Psoas muscle (tissue), 8 donors: ENCODE results near the gene RAP1A. TPM values are rescaled to one million over a fixed set of nuclear protein-coding genes. Genes with fewer than 3 reads are reported as not detected.

Experiments
- ATAC-seq, 4 donors: fragments of 200-7000 bp; cut with Tn5 transposase; one replicate each; pipeline ENCODE4 v1.9.1; 2020; ENCODE audit warnings: moderate library complexity in 3 of 4, mild to moderate bottlenecking in 2 of 4
- DNase-seq, 2 donors: peaks; one replicate each; pipeline ENCODE4 v3.0.0-alpha.2; 2020
- H3K27ac ChIP-seq: fragments of 200-600 bp; one replicate; pipeline ENCODE4 v1.8.0; 2022
- H3K27me3 ChIP-seq, 3 donors: fragments of 200-600 bp in 1 of 3; one replicate each; pipeline versions ENCODE4 v1.6.1 to v1.8.0; 2013 to 2022; ENCODE audit warnings: low read length in 2 of 3, mild to moderate bottlenecking in 2 of 3, moderate library complexity in 1 of 3; ENCODE audit not compliant: insufficient read depth in 3 of 3
- H3K36me3 ChIP-seq, 2 donors: fragments of 200-600 bp in 1 of 2; one replicate each; pipeline versions ENCODE4 v1.6.1 to v1.8.0; 2013 to 2022; ENCODE audit warnings: low read depth in 1 of 2, mild to moderate bottlenecking in 1 of 2, moderate library complexity in 1 of 2; ENCODE audit not compliant: insufficient read depth in 1 of 2
- H3K4me1 ChIP-seq: fragments of 200-600 bp; one replicate; pipeline ENCODE4 v1.8.0; 2022
- H3K4me3 ChIP-seq: fragments of 200-600 bp; one replicate; pipeline ENCODE4 v1.8.0; 2022; ENCODE audit warnings: mild to moderate bottlenecking
- H3K9me3 ChIP-seq: fragments of 200-600 bp; one replicate; pipeline ENCODE4 v1.8.0; 2022
- CTCF ChIP-seq: fragments of 200-600 bp; IDR thresholded peaks from one replicate; pipeline ENCODE4 v1.8.0; 2022; ENCODE audit warnings: antibody characterized with exemption
- WGBS, 3 donors: extraction: QIAGEN DNeasy Blood & Tissue Kit; methylation state at CpG; one replicate each; pipeline versions ENCODE4 v1.1.6 to v1.1.7; 2013; 5-methylcytosine and 5-hydroxymethylcytosine counted together
- intact Hi-C, 2 donors: fragments of 100-400 bp; cut with DNase I; formaldehyde crosslinking; loops; one replicate each; pipeline versions ENCODE4 v1.11.0 to v1.14.2; 2022
- polyA plus RNA-seq, 3 donors: library from polyadenylated mRNA; stranded (reverse); fragments of 200-250 nt; gene quantifications; one replicate each; pipeline ENCODE4 v1.2.3, GENCODE V29; 2013
- total RNA-seq, 4 donors: library from RNA; stranded (reverse); fragmentation: NEBNext Ultra II Directional in 2 of 4; extraction: Animal tissue kit (Norgen Biotek cat#: 25700) in 2 of 4; gene quantifications; one replicate each; pipeline versions ENCODE4 v1.2.1 to v1.2.4, GENCODE V29; 2021 to 2023
- donor health status: healthy with polysubstance abuse.
- donor health status: DM: no; HTN: no; CAD: no; lungs with moderate emphysema.
- donor health status: Bipolar disorder and iron deficiency.
- donor health status: healthy.
- donor health status: DM: yes; HTN: yes; CAD: no.
- donor health status: DM: no; HTN: no; CAD: no.
- donor health status: DM: no; HTN: no; CAD: no.
- donor health status: DM: yes; HTN: yes; CAD: no.

Gene RAP1A
- total and polyA plus RNA-seq, 7 donors = 63.6 to 235 (median 76.6) TPM

GRCh38 chr1:111633736-111634247, 14.2 kb downstream of the RAP1A start:
- ATAC-seq = no peak
- Histone ChIP-seq H3K9me3 (no peaks in the 10 kb centered on the region), H3K4me3 (no peak overlapping the region), H3K27ac (no peak overlapping the region), H3K36me3 (no peaks in the 10 kb centered on the region), H3K27me3 (no peaks in the 10 kb centered on the region), H3K4me1 (peaks cover 17% of the 10 kb centered on the region)
- TF ChIP-seq CTCF = no peak
- 34 to 50% (median 43%) methylated on average over 1 of the region's 1 CpG for WGBS, 3 donors
- intact Hi-C loops = no loop called here
- no peak for DNase-seq

GRCh38 chr1:111635324-111636009, 15.9 kb downstream of the RAP1A start:
- 89 to 91% (median 89%) methylated on average over 2 of the region's 2 CpGs for WGBS, 3 donors
- intact Hi-C loops = no loop called here
- no peaks in the 10 kb centered on the region for H3K27me3 ChIP-seq
- no peak overlapping the region for H3K4me3 ChIP-seq
- no peak for TF ChIP-seq CTCF
- no peak overlapping the region for H3K27ac ChIP-seq
- DNase-seq = no peak
- no peaks in the 10 kb centered on the region for H3K9me3 ChIP-seq
- no peak for ATAC-seq
- no peaks in the 10 kb centered on the region for H3K36me3 ChIP-seq
- H3K4me1 ChIP-seq = peaks cover 1% of the 10 kb centered on the region

DNA sequence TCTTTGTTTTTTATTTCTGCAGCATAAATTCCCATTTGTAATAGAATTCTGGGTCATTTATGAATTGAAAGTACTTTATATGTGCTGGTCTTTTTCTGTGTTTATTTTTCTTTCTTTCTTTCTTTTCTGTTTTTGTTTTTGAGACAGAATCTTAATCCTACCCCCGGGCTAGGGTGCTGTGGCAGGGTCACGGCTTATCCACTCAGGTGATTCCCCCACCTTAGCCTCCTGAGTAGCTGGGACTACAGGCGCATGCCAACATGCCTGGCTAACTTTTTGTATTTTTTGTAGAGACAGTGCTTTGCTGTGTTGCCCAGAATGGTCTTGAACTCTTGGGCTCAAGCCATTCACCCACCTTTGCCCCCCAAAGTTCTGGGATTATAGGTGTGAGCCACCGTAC, 18.7 kb downstream of the RAP1A start:
- no peak for DNase-seq
- no peak for ATAC-seq
- Histone ChIP-seq H3K36me3 (no peaks in the 10 kb centered on the region), H3K27me3 (no peaks in the 10 kb centered on the region), H3K4me3 (no peak overlapping the region), H3K9me3 (no peaks in the 10 kb centered on the region), H3K4me1 (no peaks in the 10 kb centered on the region), H3K27ac (no peak overlapping the region)
- 84 to 89% (median 88%) methylated on average over 4 of the region's 4 CpGs for WGBS, 3 donors
- intact Hi-C loops = no loop called here
- TF ChIP-seq CTCF = no peak

GRCh38 chr1:111639602-111640198, 20.1 kb downstream of the RAP1A start:
- Histone ChIP-seq H3K27ac (no peak overlapping the region), H3K4me1 (no peaks in the 10 kb centered on the region), H3K4me3 (no peak overlapping the region), H3K9me3 (no peaks in the 10 kb centered on the region), H3K36me3 (no peaks in the 10 kb centered on the region), H3K27me3 (no peaks in the 10 kb centered on the region)
- DNase-seq (no peak), ATAC-seq (no peak)
- intact Hi-C loops = no loop called here
- no peak for TF ChIP-seq CTCF
- WGBS, 3 donors = 74 to 92% (median 91%) methylated on average over 3 of the region's 3 CpGs
